ENCODE results near the gene CNPPD1. TPM values are rescaled to one million over a fixed set of nuclear protein-coding genes. Genes with fewer than 3 reads are reported as not detected.

Gene CNPPD1
- total RNA-seq, 2 experiments from 2014 or later = 42.3 to 43.4 TPM

DNA sequence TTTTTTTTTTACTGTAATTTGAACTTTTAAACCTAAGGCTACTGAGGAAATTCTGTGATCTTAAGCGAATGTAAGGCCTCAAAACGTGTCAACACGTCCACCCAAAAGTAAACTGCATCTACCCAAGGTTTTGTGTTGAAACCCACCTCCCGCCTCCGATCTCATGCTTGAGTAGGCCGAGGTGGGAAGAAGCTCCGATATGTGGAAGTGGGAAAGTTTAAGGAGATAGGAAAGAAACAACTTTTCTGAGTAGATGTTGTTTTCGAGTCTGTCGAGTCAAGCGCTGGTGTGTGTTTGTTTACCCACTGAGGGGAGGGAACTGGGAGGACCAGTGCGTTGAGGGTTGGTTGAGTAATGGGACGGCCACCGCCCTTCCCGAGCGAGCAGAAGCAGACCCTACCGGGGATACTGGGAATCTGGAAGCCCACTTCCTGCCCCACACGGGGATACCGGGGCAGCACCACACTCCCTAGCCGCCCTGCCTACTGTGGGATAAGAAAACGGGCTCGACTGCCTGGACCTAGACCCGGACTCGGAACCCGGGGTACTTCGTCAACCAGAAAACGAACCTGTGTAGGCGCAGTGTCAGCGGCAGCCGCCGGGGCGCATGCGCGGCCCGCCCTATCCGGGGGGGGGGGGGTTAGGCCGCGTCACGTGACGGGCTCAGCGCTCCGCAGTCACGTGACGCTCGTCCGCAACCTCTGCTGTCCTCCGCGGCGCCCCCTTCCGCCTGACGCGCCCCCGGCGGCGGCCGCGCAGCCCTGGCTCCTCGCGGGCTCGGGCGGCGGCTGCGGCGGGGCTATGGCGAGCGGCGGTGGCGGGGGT, 1.0 kb upstream of the CNPPD1 start, which contains the start of gene RETREG2:
Gene RETREG2, plus strand, starts transcription at position 724 of the 825 bp plus-strand sequence. Its CDS starts 78 bp downstream, at position 802.
- peak within 1 kb of the TSS; percentile 94 for H3K4me3 Mint-ChIP-seq
- Histone ChIP-seq H3K4me3 (ENCODE audit: low read length) (peak within 1 kb of the TSS; percentile 90), H3K4me1 (ENCODE audit: insufficient read depth, low read length) (peaks cover 89% of the 10 kb centered on the region), H3K9me3 (ENCODE audit: control insufficient read depth in 1 of 2, insufficient read depth in 1 of 2, low read length in 2 of 2) (no peaks in the 10 kb centered on the region), H3K27ac (ENCODE audit: low read depth in 1 of 2, low read length in 2 of 2) (peak within 1 kb of the TSS; percentile 97 to 99), H3K36me3 (ENCODE audit: insufficient read depth, low read length) (peaks cover 57% of the 10 kb centered on the region), H3K27me3 (ENCODE audit: control insufficient read depth in 1 of 2, insufficient read depth in 2 of 2, low read length in 2 of 2) (no peaks in the 10 kb centered on the region)
- ATAC-seq (ENCODE audit: poor library complexity) (peak; percentile 66), DNase-seq (peak; percentile 67 to 96 (median 78))
- no peaks in the 10 kb centered on the region for H3K9me3 Mint-ChIP-seq
- peak within 1 kb of the TSS; percentile 99 for H3K27ac Mint-ChIP-seq
- no peaks in the 10 kb centered on the region for H3K27me3 Mint-ChIP-seq
- TF ChIP-seq CTCF (IDR thresholded peaks at IDR 0.05) = no peak
- peaks cover 80% of the 10 kb centered on the region for H3K36me3 Mint-ChIP-seq (ENCODE audit: low read depth)
- H3K4me1 Mint-ChIP-seq (ENCODE audit: low read depth) = peaks cover 72% of the 10 kb centered on the region
- POLR2A ChIA-PET = interaction anchor here (0.6 to 5.5 kb wide), 15 partner anchors 12 to 211 kb away, joined by 3 to 139 read pairs (median 9); partner anchors contain the start of genes ANKZF1, ATG9A, DNAJB2 and NHEJ1
- intact Hi-C loops (cut with DNase I, micrococcal nuclease) = loop anchor here (1.0 to 10.0 kb wide), 13 partner anchors 17 to 780 kb away; partner anchors contain the start of genes DNAJB2 (in 2 of the 2), ZFAND2B (in 2 of the 2), ANKZF1 (in 1 of the 2) and ATG9A (in 1 of the 2)
- CTCF ChIA-PET = interaction anchor here (1.0 to 2.5 kb wide), 2 partner anchors 29 to 117 kb away, joined by 3 to 10 read pairs; partner anchors contain the start of gene ZFAND2B

DNA sequence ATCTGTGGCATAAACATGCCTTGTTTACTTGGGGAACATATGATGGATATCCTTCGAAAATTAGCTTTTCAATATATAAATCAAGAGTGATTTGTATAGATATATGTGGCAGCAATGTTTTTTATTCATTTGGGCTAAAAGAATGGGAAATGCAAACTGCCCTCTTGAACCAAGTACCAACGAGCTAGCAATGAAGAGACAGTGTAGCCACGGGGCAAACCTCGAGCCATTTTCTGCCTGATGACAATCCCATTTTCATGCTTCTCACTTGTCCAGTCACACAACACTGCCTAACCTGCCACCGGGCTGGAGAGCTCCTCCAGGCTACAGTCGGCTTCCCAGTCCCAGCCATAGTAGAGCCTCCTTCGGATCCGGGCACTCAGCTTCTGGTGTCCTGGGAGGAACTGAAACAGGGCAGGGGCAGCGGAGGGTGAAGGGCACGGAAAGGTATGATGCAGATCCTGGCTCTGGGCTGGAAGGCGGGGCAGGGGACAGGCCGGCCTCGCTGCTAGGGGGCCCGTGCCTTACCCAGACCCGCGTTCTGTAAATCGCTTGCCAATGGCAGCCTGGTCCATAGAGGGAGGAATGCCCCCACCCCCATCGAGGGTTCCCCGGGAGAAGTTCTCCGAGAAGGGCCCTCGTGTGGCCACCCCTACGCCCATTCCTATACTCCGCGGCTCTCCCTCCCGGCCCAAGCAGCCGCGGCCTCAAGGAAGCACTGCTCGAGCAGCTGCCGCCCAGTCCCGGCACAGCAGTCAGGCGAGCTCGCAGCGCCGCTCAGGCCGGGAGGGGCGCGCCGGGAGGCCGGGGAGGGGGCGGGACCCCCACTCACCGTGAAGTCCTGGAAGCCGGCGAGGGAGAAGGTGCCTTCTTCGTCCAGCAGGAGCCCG, 552 bp downstream of the CNPPD1 start:
- Mint-ChIP-seq H3K4me1 (ENCODE audit: low read depth) (peaks cover 68% of the 10 kb centered on the region), H3K27ac (peak overlapping the region; percentile 99), H3K27me3 (no peaks in the 10 kb centered on the region), H3K36me3 (ENCODE audit: low read depth) (peaks cover 82% of the 10 kb centered on the region), H3K4me3 (peak overlapping the region; percentile 94), H3K9me3 (no peaks in the 10 kb centered on the region)
- intact Hi-C loops (cut with DNase I, micrococcal nuclease) = loop anchor here (1.0 to 10.0 kb wide), 9 partner anchors 35 to 779 kb away; partner anchors contain the start of genes CTDSP1 (in 1 of the 2), DNAJB2 (in 1 of the 2), GLB1L (in 1 of the 2) and STK11IP (in 1 of the 2)
- no peak for TF ChIP-seq CTCF (IDR thresholded peaks at IDR 0.05)
- Histone ChIP-seq H3K9me3 (ENCODE audit: control insufficient read depth in 1 of 2, insufficient read depth in 1 of 2, low read length in 2 of 2) (no peaks in the 10 kb centered on the region), H3K36me3 (ENCODE audit: insufficient read depth, low read length) (peaks cover 51% of the 10 kb centered on the region), H3K4me3 (ENCODE audit: low read length) (peak overlapping the region; percentile 90), H3K4me1 (ENCODE audit: insufficient read depth, low read length) (peaks cover 78% of the 10 kb centered on the region), H3K27ac (ENCODE audit: low read depth in 1 of 2, low read length in 2 of 2) (peak overlapping the region; percentile 78 to 97), H3K27me3 (ENCODE audit: control insufficient read depth in 1 of 2, insufficient read depth in 2 of 2, low read length in 2 of 2) (no peaks in the 10 kb centered on the region)
- CTCF ChIA-PET = interaction anchor here (0.7 to 4.0 kb wide), 7 partner anchors 16 to 196 kb away, joined by 3 to 19 read pairs (median 6); partner anchors contain the start of genes ABCB6, NHEJ1 and ZFAND2B
- POLR2A ChIA-PET = interaction anchor here (0.6 to 5.5 kb wide), 31 partner anchors 9 to 503 kb away, joined by 3 to 139 read pairs (median 7); partner anchors contain the start of genes ABCB6, ANKZF1, ATG9A and DNAJB2
- DNase-seq (peak in 5 of 14 experiments; percentile 14 to 36 (median 24)), ATAC-seq (ENCODE audit: poor library complexity) (peak; percentile 13)
